GM23338 (cell line): ENCODE measurements around the gene MSGN1. TPM values are rescaled to one million over a fixed set of nuclear protein-coding genes. Genes with fewer than 3 reads are reported as not detected.

ENCODE experiments used
- ATAC-seq: fragments of 200-7000 bp; cut with Tn5 transposase; 3 replicates; pipeline ENCODE4 v1.9.1; 2020
- DNase-seq: peaks from one replicate; pipeline ENCODE4 v3.0.0-alpha.2; 2015; ENCODE audit warnings: low spot score
- H2AFZ ChIP-seq: fragments of 200-600 bp; sonication (generic); 2 replicates; pipeline ENCODE4 v1.8.0; 2016; ENCODE audit warnings: antibody characterized with exemption, mild to moderate bottlenecking, moderate library complexity
- H3F3A ChIP-seq: fragments of 200-600 bp; sonication (generic); replicated peaks from 2 replicates; pipeline ENCODE4 v1.8.0; 2017; ENCODE audit warnings: antibody characterized with exemption, mixed run types, low read depth
- H3K27ac ChIP-seq: fragments of 200-600 bp; sonication (generic); 2 replicates; pipeline ENCODE4 v1.6.1; 2016; ENCODE audit warnings: low read depth
- H3K27me3 ChIP-seq: fragments of 200-600 bp; sonication (generic); 2 replicates; pipeline ENCODE4 v1.8.0; 2016; ENCODE audit warnings: mild to moderate bottlenecking, mixed run types, moderate library complexity; ENCODE audit not compliant: insufficient read depth
- H3K36me3 ChIP-seq: fragments of 200-600 bp; sonication (generic); 2 replicates; pipeline ENCODE4 v1.8.0; 2016; ENCODE audit warnings: mild to moderate bottlenecking; ENCODE audit not compliant: insufficient read depth
- H3K4me1 ChIP-seq: fragments of 200-600 bp; sonication (generic); 2 replicates; pipeline ENCODE4 v1.8.0; 2016; ENCODE audit warnings: mild to moderate bottlenecking, moderate library complexity; ENCODE audit not compliant: insufficient read depth
- H3K4me2 ChIP-seq: fragments of 200-600 bp; sonication (generic); 2 replicates; pipeline ENCODE4 v1.7.1; 2017; ENCODE audit warnings: mixed run types
- H3K4me3 ChIP-seq: fragments of 200-600 bp; sonication (generic); 2 replicates; pipeline ENCODE4 v1.6.1; 2016; ENCODE audit warnings: mixed run types
- H3K79me2 ChIP-seq: fragments of 200-600 bp; sonication (generic); replicated peaks from 2 replicates; pipeline ENCODE4 v1.8.0; 2017; ENCODE audit warnings: mild to moderate bottlenecking; ENCODE audit not compliant: insufficient read depth
- H3K9me2 ChIP-seq: fragments of 200-600 bp; sonication (generic); 2 replicates; pipeline ENCODE4 v1.8.0; 2017; ENCODE audit not compliant: insufficient read depth
- H4K20me1 ChIP-seq: fragments of 200-600 bp; sonication (generic); replicated peaks from 2 replicates; pipeline ENCODE4 v1.8.0; 2017; ENCODE audit warnings: mild to moderate bottlenecking; ENCODE audit not compliant: insufficient read depth
- H3K27ac Mint-ChIP-seq: 2 replicates; pipeline ENCODE4 v1.8.0; 2020; ENCODE audit warnings: inconsistent platforms, mild to moderate bottlenecking, moderate library complexity, mixed read lengths
- H3K27me3 Mint-ChIP-seq: 3 replicates; pipeline ENCODE4 v1.8.0; 2022; ENCODE audit warnings: low read depth, mild to moderate bottlenecking, moderate library complexity, mixed read lengths, inconsistent platforms; ENCODE audit not compliant: insufficient read depth, poor library complexity
- H3K36me3 Mint-ChIP-seq: 3 replicates; pipeline ENCODE4 v1.8.0; 2021; ENCODE audit warnings: low read depth, mild to moderate bottlenecking, inconsistent platforms, moderate library complexity, mixed read lengths
- H3K4me1 Mint-ChIP-seq: 3 replicates; pipeline ENCODE4 v1.8.0; 2020; ENCODE audit warnings: mild to moderate bottlenecking, inconsistent platforms, mixed read lengths
- H3K4me3 Mint-ChIP-seq: 3 replicates; pipeline ENCODE4 v1.8.0; 2021; ENCODE audit warnings: moderate library complexity, mild to moderate bottlenecking, inconsistent platforms, mixed read lengths
- H3K9me3 Mint-ChIP-seq: 3 replicates; pipeline ENCODE4 v1.8.0; 2020; ENCODE audit warnings: moderate library complexity, mild to moderate bottlenecking, inconsistent platforms, mixed read lengths
- CREB1 ChIP-seq: fragments of 250-450 bp; sonication (Bioruptor Pico); IDR thresholded peaks from 2 replicates; pipeline ENCODE4 v1.5.0; 2020; ENCODE audit warnings: low read depth, mild to moderate bottlenecking, moderate library complexity
- CTCF ChIP-seq, 2 experiments: fragments of 200-600 bp in 1 of 2; sonication (generic) in 1 of 2; conservative IDR thresholded peaks; 2 replicates each; pipeline versions ENCODE4 v1.5.1 to v1.6.1; 2016 to 2017; ENCODE audit warnings: antibody characterized with exemption in 2 of 2, low read depth in 2 of 2, mild to moderate bottlenecking in 2 of 2, moderate library complexity in 1 of 2
- JUNB ChIP-seq: IDR thresholded peaks from one replicate; pipeline ENCODE4 v1.6.1; 2016; ENCODE audit warnings: antibody characterized with exemption; ENCODE audit not compliant: unreplicated experiment
- NANOG ChIP-seq: IDR thresholded peaks from 2 replicates; pipeline ENCODE4 v1.6.1; 2016; ENCODE audit warnings: antibody characterized with exemption, borderline replicate concordance
- REST ChIP-seq: IDR thresholded peaks from one replicate; pipeline ENCODE4 v1.6.1; 2018; ENCODE audit warnings: antibody characterized with exemption; ENCODE audit not compliant: unreplicated experiment
- ZNF114 ChIP-seq: fragments of 250-450 bp; sonication (Bioruptor Pico); IDR thresholded peaks from 2 replicates; pipeline ENCODE4 v1.5.0; 2020; ENCODE audit warnings: mild to moderate bottlenecking, moderate library complexity
- ZNF462 ChIP-seq: fragments of 250-450 bp; sonication (Bioruptor Pico); IDR thresholded peaks from 2 replicates; pipeline ENCODE4 v1.5.0; 2020; ENCODE audit warnings: mild to moderate bottlenecking, moderate library complexity
- polyA plus RNA-seq: library from polyadenylated mRNA; unstranded; fragments of >200 nt; fragmentation: Nextera tagmentation; extraction: Ambion mirVana; gene quantifications from 2 replicates; pipeline ENCODE4 v1.2.1, GENCODE V29; 2016
- total RNA-seq: library from RNA; depleted of rRNA; stranded (reverse); fragments of >200 nt; shearing (Covaris generic); gene quantifications from 2 replicates; pipeline ENCODE4 v1.2.3, GENCODE V29; 2014

The MSGN1 gene
- total and polyA plus RNA-seq, 2 experiments from 2014 or later = not detected

- Mint-ChIP-seq H3K36me3 (no peaks in the 10 kb centered on the region), H3K4me3 (no peak overlapping the region)
- no peak for ATAC-seq
Observed at GRCh38 chr2:17818235-17818815, 2.1 kb downstream of the MSGN1 start.

More at GRCh38 chr2:17818235-17818815, 2.1 kb downstream of the MSGN1 start:
- Histone ChIP-seq H3K4me3 (no peak overlapping the region), H3K79me2 (no peaks in the 10 kb centered on the region), H3K27ac (no peak overlapping the region), H3K36me3 (no peaks in the 10 kb centered on the region), H3F3A (no peaks in the 10 kb centered on the region), H3K4me2 (no peak overlapping the region), H3K4me1 (peaks cover 6% of the 10 kb centered on the region; the same call in 1 of the 2 replicates), H3K27me3 (no peaks in the 10 kb centered on the region), H3K9me2 (no peaks in the 10 kb centered on the region), H4K20me1 (no peaks in the 10 kb centered on the region), H2AFZ (no peak overlapping the region)
- H3K27me3 Mint-ChIP-seq = peaks cover 7% of the 10 kb centered on the region
- no peak overlapping the region for H3K27ac Mint-ChIP-seq
- no peaks in the 10 kb centered on the region for H3K9me3 Mint-ChIP-seq
- TF ChIP-seq ZNF114 = no peak
- no peak for TF ChIP-seq ZNF462 (CRISPR knock-in tag)
- no peak for TF ChIP-seq NANOG
- no peak for TF ChIP-seq CTCF (conservative IDR thresholded peaks at IDR 0.05; ENCODE audit: low read depth in 2 of 2)
- TF ChIP-seq REST = no peak
- TF ChIP-seq CREB1 = no peak
- no peak for TF ChIP-seq JUNB
- peaks cover 21% of the 10 kb centered on the region; the same call in 2 of the 3 replicates for H3K4me1 Mint-ChIP-seq
- no peak for DNase-seq
